ENCODE data around the gene ZNF655. TPM values are rescaled to one million over a fixed set of nuclear protein-coding genes. Genes with fewer than 3 reads are reported as not detected.

ZNF655 gene
- total and polyA plus RNA-seq, 11 donors, result 26.8 to 48.0 (median 32.8) TPM

DNA sequence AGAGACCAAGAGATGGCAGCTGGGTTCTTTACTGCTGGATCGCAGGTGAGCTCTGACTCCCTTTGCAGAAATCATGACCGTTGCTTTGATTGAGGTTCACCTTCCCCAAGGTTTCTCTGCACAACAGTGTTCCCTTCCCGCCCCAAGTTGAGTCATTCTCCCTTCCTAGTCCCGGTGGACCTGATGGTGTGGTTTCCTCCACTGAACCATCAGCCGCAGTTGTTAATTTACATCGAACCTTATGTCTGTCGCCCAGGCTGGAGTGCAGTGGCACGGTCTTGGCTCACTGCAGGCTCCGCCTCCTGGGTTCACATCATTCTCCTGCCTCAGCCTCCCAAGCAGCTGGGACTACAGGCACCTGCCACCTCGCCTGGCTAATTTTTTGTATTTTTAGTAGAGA, 64.2 kb downstream of the ZNF655 start:
- WGBS, 4 donors, result 94 to 96% (median 94%) methylated on average over 10 of the region's 10 CpGs
- no peak for ATAC-seq

DNA sequence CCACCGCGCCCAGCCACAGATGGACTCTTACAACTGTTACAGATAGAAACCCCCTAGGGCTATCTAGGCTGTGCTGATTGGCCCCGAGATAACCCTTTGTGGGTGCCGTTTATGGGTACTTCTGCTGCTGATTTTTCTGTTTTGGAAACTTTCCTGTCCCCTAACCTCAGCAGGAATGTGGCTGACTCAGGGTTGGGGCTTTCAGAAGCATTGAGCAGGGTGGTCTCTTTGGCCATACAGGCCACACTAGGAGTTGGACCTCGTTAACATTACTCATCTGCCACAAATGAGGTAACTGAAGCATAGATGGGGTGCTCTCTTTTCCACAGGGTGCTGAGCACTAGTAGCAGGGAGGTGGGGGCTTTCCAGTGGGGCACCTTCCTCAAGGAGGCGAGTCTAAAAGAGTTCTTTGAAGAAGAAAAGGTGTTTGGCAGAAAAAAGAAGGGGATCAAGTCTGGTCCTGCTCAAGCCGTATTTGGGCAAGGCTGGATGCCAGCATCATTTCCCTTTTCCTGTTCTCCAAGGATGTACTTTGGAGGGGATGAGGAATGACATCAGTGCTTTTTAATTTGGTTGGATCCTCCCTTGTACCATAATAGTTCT, 64.8 kb downstream of the ZNF655 start:
- WGBS, 4 donors, result 83 to 88% (median 84%) methylated on average over 7 of the region's 7 CpGs
- Histone ChIP-seq H3K9me3 (no peaks in the 10 kb centered on the region), H3K27ac (no peak overlapping the region), H3K36me3 (peaks cover 0 to 100% (median 98%) of the 10 kb centered on the region in 9 donors), H3K27me3 (no peaks in the 10 kb centered on the region), H3K4me3 (no peak overlapping the region), H3K4me1 (peaks cover 0 to 12% (median under 1%) of the 10 kb centered on the region in 12 donors)
- intact Hi-C loops (cut with DNase I), result loop anchor here in 1 of 10 donors (10.0 kb wide), 1 partner anchor 108 kb away; no protein-coding TSS in a partner anchor
- no peak for TF ChIP-seq POLR2A (IDR thresholded peaks at IDR 0.05)
- TF ChIP-seq, protein P1, sequence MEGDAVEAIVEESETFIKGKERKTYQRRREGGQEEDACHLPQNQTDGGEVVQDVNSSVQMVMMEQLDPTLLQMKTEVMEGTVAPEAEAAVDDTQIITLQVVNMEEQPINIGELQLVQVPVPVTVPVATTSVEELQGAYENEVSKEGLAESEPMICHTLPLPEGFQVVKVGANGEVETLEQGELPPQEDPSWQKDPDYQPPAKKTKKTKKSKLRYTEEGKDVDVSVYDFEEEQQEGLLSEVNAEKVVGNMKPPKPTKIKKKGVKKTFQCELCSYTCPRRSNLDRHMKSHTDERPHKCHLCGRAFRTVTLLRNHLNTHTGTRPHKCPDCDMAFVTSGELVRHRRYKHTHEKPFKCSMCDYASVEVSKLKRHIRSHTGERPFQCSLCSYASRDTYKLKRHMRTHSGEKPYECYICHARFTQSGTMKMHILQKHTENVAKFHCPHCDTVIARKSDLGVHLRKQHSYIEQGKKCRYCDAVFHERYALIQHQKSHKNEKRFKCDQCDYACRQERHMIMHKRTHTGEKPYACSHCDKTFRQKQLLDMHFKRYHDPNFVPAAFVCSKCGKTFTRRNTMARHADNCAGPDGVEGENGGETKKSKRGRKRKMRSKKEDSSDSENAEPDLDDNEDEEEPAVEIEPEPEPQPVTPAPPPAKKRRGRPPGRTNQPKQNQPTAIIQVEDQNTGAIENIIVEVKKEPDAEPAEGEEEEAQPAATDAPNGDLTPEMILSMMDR (IDR thresholded peaks at IDR 0.05), result no peak
- DNase-seq (no peak), ATAC-seq (no peak)

More for the DNA sequence above, 64.2 kb downstream of the ZNF655 start:
- peaks cover 0 to 18% (median 6%) of the 10 kb centered on the region in 12 donors for H3K4me1 ChIP-seq
- DNase-seq, result no peak
- no peak overlapping the region for H3K27ac ChIP-seq
- H3K36me3 ChIP-seq, result peaks cover 0 to 95% (median 93%) of the 10 kb centered on the region in 9 donors
- H3K4me3 ChIP-seq, result no peak overlapping the region
- intact Hi-C loops (cut with DNase I), result loop anchor here in 1 of 10 donors (10.0 kb wide), 1 partner anchor 108 kb away; no protein-coding TSS in a partner anchor
- H3K9me3 ChIP-seq, result no peaks in the 10 kb centered on the region
- H3K27me3 ChIP-seq, result no peaks in the 10 kb centered on the region
- no peak for TF ChIP-seq POLR2A (IDR thresholded peaks at IDR 0.05)
- TF ChIP-seq, protein P1 (IDR thresholded peaks at IDR 0.05), result no peak

DNA sequence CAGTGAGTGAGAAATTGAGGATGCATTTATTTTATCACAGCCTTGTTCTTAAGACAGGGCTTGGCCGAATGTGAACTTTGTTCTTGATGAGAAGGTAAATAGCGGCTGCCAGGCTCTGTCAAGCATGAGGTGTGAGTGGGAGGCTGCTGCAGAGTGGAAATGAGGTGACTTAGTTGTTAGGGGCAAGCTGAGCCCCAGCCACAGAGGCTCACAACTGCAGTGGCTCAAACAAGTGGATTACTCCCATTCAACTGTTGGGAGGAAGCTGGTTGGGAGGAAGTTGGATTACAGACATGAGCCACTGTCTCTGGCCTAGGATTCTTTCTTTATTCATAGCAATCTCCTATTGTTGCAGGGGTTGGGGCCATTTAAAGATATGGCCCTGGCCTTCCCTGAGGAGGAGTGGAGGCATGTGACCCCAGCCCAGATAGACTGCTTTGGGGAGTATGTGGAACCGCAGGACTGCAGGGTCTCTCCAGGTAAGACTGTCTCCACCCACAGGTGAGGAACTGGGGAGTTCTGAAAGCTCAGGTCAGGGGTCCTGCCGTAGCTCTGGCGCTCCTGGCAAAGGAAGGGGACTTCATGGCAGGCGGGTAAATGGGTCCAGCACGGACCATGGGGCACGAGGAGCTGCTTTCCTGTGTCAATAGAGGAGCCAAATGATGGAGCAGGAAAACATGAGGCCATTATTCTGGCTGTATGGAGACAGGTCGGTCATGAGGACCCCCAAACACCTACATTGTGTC, 65.4 kb downstream of the ZNF655 start:
- intact Hi-C loops (cut with DNase I), result loop anchor here in 1 of 10 donors (10.0 kb wide), 1 partner anchor 109 kb away; no protein-coding TSS in a partner anchor
- Histone ChIP-seq H3K36me3 (peaks cover 0 to 100% (median 100%) of the 10 kb centered on the region in 9 donors), H3K27me3 (no peaks in the 10 kb centered on the region), H3K4me1 (peaks cover 0 to 6% (median 0%) of the 10 kb centered on the region in 12 donors), H3K9me3 (no peaks in the 10 kb centered on the region), H3K4me3 (no peak overlapping the region), H3K27ac (peak overlapping the region in 1 of 12 donors; percentile 48)
- 91 to 92% (median 91%) methylated on average over 9 of the region's 9 CpGs for WGBS, 4 donors
- ATAC-seq (no peak), DNase-seq (no peak)
- no peak for TF ChIP-seq POLR2A (IDR thresholded peaks at IDR 0.05)
- TF ChIP-seq, protein P1 (IDR thresholded peaks at IDR 0.05), result no peak

DNA sequence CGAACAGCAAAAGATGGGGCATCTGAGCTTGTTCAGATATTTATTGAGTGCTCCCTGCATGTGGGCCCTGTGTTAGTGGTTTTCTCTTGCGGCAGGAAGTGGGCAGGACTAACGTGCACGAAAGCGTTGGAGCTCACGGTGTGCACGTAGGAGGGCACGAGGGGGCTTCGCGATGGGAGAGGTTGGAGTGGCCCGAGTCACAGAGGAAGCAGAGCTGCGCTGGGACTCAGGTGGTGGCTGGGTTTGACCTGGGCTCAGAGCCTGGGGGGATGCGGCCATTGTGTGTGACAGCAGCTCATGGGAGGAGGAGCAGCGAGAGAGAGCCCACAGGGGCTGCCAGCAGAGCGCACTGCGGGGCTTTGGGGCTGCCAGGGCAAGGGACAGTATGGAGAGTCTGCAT, 66.0 kb downstream of the ZNF655 start:
- WGBS, 4 donors, result 83 to 94% (median 91%) methylated on average over 16 of the region's 16 CpGs
- no peak for ATAC-seq

More for the DNA sequence above, 66.0 kb downstream of the ZNF655 start:
- Histone ChIP-seq H3K4me3 (no peak overlapping the region), H3K27ac (no peak overlapping the region), H3K27me3 (no peaks in the 10 kb centered on the region), H3K4me1 (peaks cover 0 to 6% (median 0%) of the 10 kb centered on the region in 12 donors), H3K9me3 (no peaks in the 10 kb centered on the region), H3K36me3 (peaks cover 0 to 100% (median 100%) of the 10 kb centered on the region in 9 donors)
- DNase-seq, result no peak
- intact Hi-C loops (cut with DNase I), result loop anchor here in 1 of 10 donors (10.0 kb wide), 1 partner anchor 110 kb away; no protein-coding TSS in a partner anchor
- TF ChIP-seq, protein P1 (IDR thresholded peaks at IDR 0.05), result no peak
- no peak for TF ChIP-seq POLR2A (IDR thresholded peaks at IDR 0.05)

All from heart left ventricle (tissue), 16 donors.